Bone marrow (tissue), 2 donors: ENCODE data around the gene TMEM175.

Source experiments
- DNase-seq, 2 donors: peaks; one replicate each; lab custom pipeline; 2025; lab: John Stamatoyannopoulos, UW

TMEM175 gene

DNA sequence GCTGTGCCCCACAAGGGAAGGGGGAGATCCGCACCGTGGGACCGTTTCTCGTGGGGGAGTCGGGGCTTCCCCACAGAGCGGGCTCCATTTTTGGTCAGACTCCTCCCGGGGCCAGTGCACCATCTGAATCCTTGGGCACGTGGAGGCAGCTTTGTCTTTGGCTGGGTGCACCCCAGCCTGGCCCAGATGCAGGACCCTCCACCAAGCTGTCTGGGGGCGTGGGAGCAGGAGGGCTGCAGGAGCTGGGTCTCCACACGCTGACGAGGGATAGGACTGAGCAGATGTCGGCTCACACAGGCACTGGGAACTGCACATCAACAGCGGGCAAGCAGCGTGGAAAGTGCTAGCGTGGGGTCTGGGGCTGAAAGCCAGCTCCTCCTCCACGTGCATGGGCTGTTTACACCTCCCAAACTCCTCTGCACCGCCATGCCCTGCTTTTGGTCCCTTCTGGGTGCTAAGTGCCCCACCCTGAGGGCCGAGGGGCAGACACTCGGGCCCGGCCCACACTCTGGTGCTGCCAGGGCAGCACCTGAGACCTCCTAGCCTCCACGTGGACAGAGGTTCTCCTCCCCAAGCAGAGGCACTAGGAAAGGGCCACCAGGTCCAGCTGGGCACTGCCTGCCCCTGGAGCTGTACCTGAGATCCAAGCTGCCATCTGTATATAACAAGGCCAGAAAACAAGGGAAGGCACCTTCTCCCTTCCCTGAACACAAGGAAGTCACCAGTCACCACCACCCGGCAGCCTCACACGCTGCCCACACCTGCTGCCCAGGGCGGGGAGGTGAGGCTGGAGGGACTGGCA, 27.3 kb downstream of the TMEM175 start:
- no peak for DNase-seq

DNA sequence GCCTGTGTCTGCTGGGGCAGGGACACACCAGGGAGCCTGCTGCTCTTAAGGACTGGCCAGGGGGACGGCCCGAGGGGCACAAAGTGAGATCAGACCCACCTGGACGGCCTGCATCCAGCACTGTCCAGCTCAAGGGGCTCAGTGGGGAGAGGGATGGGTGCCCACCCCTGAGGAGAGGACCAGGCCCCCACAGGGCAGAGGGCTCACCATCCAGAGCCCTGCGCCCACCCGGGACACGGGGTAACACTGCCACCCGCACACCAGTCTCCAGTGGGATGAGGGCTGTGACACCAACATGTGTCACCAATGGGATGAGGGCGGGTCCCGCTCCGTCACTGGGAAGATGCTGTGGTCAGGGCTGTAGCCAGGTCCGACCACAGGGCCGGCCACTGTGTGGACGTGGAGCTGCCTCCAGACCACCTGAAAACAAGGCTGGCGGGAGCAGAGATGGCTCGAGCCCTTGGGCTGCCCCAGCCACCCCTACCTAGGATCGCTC, 27.9 kb downstream of the TMEM175 start:
- DNase-seq: no peak

DNA sequence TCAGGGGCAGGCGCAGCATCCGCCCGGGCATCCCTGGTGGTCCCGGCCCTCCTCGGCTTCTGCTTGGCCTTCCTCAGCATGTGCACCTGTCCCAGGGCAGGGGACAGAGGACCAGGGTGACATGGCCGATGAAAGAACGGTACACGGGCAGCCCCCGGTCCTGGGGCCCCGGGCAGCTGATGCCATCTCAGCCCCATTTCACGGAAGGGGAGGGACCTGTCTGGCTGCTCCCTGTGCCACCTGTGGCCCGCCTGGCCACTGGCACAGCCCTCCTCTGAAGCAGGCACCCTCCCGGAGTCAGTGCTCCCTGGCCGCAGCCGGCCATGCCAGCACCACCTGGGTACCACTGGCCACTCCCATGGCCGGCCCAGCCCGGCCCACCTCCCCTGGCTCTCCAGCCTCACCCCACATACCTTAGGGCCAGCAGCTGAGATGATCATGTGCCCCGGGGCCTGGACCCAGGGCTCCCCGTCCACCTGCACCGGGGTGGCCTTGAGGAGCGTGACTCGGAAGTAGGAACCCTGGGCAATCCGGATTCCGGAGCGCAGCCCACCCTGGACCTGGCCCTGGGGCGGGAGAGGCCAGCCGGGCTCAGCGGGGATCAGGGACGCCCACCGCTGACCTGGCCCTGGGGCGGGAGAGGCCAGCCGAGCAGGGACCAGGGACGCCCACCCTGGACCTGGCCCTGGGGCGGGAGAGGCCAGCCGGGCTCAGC, 28.5 kb downstream of the TMEM175 start:
- no peak for DNase-seq

DNA sequence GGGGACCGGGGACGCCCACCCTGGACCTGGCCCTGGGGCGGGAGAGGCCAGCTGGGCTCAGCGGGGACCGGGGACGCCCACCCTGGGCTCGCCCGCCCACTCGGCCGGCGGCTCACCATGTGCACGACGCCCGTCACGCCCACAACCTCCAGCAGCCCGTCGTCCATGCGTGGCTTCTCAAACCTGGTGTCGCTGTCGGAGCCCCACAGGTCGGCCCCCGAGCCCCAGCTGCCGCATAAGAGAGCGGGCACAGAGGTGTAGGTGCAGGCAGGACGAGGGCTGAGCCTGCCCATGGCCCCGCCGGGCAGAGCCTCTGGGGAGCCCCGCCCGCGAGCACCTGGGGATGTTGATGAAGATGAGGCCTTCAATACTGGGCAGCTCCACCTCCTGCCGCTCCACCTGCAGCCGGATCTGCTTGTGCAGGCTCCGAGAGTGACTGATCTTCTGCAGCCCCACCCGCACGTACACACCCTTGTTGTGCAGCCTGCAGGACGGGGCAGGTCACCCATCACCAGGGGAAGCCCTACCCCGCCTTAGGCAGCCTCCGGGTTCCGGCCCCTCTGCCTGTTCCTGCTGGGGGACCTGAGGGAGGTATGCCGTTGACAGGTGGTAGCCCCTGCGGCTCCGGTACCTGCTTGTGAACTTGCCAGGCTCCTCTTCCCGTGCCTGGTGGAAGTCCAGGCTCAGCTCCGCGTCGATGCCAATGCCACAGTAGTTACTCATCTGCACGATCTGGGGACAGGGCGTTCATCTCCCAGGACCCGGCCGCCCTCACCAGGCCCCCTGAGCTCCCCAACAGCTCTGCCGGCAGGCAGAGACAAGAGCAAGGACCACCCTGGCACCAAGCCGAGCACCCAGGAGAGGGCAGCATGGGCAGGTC, 29.3 kb downstream of the TMEM175 start:
- no peak for DNase-seq

DNA sequence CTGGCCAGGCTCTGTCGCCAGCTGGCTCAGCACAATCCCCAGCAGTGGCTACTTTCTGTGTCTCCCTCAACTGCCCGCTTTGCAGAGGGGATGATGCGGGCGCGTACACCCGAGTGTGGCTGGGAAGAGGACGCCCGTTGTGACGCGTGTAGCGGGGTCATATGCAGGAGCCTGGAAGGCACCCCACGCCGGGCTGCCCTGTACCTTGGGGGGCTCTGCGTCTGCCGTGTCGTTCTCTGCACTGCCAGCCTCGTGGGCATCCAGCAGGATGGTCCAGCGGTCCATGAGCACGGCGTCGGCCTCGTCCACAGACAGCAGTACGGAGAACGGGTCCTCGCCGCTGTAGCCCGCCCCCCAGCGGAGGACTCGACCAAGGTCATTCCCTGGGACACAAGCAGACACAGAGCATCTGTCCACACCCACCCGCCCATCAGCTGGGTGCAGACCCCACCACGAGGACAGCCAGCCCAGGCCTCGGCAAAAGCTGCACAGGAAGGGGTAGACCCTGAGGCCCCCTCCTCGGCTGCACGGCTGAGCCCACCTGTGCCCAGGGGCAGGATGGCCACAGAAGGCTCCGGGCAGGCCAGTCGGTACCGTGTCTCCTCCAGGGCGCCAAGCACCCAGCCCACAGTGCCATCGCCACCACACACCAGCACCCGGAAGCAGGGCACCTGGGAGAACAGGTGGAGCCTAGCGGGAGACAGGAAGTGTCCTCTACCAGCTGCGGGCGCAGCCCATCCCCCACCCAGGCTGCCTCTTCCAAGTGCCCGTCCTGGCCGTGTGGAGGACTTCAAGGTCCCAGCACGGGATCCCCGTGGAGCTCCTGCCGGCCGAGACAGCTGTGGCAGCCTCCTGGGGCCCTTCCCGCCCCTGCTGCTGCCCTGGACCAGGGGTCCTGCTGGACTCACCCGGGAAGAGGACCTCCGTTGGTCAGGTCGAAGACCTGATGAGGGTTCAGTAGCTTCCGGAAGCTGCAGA, 30.3 kb downstream of the TMEM175 start:
- no peak for DNase-seq

DNA sequence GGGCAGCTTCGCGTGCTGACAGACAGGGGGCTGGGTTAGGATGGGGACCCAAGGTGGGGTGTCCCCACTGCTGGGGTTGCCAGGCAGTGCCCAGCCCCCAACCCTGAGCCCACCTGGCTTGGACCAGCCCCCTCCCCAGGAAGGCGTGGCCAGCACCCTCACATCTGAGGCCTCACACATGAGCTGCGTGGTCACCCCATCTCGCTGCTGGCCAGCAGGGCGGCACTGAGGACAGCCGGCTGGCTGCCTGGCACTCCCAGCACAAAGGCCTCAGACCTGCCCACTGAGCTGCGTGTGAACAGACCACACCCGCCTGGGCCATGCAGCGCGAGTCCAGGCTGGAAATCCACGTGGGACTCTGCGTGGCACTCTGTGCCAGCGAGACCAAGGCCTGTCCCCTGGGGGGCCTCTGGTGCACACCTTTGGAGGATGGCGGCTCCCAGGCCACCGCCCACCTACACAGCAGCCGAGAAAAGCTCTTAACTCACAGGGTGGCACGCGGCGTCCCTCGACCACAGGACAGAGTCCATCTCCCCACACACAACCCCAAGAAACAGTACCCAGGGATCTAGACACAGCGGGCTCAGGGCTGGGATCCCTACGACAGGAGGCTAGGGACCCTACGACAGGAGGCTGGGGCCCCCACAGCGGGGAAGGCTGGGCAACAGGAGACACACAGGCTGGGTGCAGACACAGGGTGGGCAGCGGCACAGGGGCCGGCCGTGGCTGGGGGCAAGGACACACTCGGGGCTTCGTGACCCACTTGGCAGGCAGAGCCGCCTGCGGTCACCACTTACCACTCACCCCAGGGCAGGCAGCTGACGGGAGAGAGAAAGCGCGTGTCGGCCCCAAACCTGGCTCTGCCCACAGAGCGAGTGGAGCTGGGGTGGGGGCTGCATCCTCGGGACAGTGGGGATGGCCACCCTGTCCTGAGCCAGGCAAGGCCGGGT, 31.3 kb downstream of the TMEM175 start:
- no peak for DNase-seq

DNA sequence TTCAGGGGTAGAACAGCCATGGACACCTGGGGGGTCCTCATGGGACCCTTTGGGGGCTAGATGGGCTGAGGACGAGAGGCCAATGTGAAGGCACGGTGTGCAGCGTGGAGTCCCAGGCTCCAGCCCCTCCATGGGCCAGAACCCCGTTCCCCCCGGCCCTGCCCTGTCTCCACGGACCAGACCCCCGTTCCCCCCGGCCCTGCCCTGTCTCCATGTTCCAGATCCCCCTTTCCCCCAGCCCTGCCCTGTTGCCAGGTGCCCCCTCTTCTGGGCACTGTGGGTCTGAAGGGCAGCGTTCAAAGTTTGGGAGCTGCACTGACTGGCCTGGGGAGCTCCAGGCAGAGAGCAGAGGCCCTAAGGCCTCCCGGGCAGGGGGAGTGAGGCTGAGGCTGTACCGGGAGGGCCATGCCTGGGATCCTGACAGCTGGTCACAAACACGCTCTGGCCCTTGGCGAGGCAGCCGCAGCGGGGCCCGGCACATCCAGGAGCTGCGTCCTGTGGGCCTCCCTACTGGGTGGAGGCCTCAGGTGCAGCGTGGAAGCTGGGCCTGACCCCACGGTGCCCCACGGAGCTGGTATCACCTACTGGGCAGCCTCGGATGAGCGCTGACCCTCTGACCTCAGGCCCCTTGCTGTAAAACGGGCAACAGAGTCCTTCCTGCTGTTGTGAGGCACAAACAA, 32.2 kb downstream of the TMEM175 start:
- DNase-seq: no peak

DNA sequence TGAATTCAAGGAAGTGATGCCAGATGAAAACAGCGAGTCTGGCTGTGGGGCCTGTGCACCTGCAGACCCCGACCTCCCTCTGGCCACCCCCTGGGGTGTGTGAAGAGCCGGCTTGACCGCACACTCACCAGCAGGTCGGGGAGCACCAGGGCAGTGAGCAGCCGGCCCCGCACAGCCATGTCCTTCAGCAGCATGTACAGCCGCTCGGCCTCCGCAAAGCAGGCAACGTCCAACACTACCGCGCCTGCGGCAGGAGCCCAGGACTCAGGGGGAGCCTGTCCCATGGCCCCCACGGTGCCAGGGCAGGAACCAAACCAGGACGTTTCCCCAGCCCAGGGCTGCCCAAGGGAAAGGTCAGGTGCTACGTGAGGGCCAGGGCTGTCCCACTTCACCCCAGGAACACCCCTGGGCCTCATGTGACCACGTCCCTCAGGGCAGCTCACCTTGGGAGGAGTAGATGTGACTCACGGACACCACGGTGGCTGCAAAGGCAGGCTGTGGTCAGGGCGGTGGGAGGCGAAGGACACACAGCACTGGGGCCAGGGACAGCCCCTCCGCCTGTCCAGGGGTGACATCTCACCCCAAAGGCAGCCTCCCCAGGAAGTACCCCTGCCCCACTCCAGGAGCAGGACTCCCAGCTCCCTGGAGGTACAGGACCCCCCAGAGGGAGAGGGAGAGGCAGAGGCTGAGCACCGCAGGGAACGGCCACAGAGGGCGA, 32.9 kb downstream of the TMEM175 start:
- DNase-seq: no peak

DNA sequence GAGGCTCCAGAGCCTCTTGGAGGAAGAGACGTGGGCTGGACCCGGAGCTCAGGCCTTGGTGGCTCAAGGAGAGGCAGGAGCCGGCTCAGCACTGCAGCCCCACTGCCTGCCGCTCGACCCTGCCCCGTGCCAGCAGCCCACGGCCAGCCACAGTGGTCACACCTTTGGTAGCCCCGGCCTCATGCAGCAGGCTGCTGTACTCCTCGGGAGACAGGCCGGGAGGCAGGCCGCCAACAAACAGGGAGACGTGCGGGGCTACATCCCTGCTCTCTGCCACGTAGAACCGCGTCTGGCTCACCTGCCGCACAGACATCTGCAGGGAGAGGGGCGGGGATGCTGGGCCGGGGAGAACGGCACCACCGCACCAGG, 33.5 kb downstream of the TMEM175 start:
- no peak for DNase-seq

DNA sequence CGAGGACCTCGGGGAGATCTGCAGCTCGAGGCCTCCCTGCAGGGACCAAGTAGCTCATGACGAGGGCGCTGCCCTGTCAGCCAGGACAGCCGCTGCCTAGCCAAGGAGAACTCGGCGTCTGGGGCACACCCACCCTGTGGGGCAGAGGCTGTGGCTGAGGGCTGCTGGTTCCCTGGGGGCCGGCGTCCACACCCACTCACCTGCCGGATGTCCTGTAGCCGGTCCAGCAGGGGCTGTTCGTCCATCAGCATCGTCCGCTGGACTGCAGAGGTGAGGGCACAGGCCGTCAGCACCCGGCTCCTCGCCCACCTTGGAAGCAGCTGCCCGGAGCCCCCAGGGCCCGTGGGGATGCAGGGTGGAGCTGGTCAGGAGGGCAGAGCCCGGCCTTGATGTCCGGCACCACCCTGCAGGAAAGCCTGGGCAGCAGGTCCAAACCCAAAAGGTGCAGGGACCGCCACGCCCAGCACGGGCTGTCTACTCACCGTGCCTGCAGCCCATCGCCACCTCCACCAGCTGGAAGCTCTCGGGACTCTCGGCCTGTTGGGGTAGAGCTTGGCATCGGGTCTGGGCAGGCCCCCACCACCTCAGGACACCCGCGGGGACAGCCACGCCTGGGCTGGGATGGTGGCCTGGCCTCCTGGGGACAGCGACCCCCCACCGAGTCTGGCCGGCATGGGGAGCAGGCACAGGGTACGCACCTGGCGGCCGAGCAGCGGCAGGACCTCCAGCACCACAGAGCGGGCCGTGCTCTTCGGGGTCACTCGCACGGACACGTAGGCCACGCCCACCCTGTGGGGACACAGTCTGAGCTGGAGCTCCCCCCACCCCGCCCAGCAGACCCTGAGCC, 34.2 kb downstream of the TMEM175 start:
- DNase-seq: no peak

DNA sequence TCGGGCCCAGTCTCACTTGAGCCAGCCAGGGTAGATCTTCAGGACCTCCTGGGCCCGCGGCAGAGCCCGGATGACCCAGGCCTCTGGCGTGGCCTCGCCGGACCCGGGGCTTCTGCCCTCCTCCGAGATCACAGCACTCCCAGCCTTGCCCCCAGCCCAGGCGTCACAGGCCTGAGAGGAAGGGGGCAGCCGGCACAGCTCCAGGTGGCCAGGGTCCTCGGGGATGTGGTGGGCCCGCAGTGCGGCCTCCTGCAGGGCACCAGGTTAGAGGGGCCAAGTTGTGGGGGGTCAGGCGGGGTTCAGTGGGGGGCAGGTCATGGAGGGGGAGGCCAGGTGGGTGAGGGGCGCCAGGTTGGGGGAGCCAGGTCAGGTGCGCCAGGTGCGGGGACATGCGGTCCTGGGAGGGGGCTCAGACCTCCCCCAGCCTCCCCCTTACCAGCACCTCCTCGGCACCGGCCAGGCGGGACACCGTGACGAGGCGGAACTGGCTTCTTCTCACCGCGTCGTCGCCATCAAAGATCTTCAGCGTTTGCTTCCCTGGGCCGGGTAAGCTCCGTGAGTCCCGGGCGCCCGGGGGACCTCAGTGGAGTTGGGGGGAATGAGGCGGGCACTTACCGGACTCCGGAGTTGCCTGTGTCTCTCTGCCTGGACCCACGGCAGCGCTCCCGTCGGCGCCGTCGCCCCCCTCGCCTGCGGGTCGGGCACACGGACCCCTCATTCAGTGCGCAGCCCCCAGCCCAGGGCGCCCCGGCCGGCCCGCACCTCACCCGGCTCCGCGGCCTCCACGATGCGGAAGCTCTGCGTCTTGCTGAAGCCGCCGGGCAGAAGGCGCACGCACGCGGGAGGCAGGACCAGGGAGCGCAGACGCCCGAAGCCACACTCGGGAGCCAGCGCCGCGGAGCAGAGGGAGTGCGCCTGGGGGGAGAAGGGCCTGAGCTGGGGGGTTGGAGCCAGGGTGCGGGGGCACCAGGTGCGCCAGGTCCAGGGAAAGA, 35.1 kb downstream of the TMEM175 start:
- no peak for DNase-seq

DNA sequence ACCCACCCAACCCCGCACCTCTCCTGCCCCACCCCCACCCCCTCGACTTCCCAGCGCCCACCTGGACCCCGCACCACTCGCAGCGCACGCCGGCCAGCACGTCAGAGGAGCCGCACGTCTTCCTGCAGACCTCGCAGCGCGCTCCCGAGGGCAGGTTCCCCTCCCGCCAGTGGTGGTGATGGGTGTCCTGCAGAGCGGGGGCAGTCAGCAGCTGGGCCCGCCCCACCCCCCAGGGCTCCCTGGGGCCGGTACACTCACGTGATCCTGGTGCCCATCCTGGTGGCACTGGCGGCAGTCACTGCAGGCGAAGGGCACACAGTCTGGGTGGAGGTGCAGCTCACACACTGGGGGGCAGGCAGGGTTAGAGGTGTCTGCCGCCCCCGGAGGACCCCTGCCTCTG, 36.0 kb downstream of the TMEM175 start:
- no peak for DNase-seq

DNA sequence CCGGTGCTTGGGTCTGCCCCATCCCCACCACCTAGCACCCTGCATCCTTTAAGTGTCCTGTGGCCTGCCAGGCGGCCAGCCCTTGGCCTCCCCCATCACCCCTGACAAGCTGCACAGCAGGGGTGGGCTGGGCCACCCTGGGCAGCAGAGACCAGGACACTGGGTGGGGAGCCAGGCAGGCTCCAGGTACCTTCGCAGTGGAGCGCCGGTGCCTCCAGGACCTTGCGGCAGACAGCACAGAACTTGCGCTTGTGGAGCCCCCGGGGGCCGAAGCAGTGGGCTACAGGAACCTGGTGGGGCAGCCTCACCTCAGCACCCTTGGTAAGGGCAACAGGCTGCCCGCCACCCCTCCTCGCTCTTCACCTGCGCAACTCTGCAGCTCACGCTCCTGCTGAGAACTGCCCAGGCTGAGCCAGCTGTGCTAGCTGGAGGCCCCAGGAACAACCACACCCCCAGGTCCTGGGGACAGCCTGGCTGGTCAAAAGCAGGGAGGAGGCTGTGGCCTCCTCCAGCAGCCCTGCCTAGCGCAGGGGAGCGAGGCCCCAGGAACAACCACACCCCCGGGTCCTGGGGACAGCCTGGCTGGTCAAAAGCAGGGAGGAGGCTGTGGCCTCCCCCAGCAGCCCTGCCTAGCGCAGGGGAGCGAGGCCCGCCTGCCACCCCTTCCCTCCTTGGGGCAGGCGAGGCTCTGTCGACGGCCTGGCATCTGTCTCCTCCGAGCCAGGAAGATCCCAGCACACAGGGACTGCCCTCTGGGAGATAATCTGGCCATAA, 36.5 kb downstream of the TMEM175 start:
- DNase-seq: no peak

DNA sequence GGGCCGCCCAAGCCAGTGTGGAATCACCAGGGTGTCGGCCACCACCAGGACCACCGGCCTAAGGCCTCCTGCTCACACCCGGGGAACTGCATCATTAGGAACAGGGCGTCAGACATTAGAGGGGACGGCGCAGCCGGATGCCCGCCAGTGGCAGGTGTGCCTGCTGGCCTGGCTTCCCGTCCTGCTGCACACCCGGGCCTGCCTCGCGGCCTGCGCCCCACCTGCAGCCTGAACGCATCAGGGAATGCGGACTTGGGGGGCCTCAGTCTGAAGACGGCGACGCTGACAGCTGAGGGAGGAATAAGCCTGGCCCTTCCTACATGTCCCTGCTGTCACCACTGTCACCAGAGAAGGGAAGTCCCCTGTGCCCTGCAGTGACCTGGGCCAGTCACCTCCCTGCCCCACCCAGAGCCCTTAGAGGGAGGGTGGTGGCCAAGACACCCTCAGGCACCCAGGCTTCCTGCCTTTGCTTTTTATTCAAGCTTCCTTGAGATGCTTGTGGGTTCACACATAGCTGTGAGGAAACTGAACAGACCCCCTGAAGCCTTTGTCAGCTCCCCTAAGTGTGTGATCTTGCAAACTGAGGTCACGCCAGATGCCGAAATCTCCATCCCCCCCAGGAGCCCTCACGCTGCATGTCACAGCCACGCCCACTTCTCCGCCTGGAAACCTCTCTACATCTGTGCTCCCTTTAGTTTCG, 37.9 kb downstream of the TMEM175 start:
- DNase-seq: no peak

DNA sequence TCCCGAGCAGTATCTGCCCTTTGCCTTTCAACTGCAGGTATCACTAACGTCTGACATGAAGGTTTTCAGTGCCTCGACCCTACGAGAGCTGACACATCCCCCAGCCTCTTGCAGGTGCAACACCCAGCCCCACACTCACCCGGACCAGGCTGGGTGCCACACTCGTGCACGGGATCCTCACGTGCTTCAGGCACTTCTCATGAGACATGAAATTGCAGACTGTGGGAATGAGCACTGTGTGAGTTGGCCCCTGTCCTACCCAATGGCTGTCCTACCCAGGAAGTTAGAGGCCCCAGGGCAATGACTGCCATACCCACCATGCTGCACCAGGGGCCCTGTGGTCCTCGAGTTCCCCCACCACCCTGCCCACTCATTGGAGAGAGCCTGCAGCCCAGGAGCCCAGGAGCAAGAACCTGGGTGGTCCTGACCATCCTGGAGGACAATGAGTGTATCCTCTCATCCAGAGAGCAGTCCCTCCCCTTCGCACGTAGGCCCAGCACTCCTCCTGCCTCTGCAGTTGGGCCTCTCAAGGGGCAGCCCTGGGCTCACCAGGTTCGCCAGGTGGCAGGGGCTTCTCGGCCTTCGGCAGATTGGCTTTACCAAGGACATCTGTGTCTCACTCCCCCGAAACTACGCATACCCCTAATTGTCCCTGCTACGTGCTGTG, 38.7 kb downstream of the TMEM175 start:
- DNase-seq: no peak
